IMR-90 (cell line): ENCODE data around the gene ERN1. TPM values are rescaled to one million over a fixed set of nuclear protein-coding genes. Genes with fewer than 3 reads are reported as not detected.

ENCODE experiments used
- ATAC-seq: fragments of 200-7000 bp; cut with Tn5 transposase; 2 replicates; pipeline ENCODE4 v1.9.1; 2020; ENCODE audit warnings: low read depth, mild to moderate bottlenecking, moderate library complexity
- BruUV-seq: library from RNA; stranded (reverse); fragments of 400-500 nt; replicated peaks from 2 replicates; lab custom pipeline; 2021; lab: Mats Ljungman, UMichigan
- CTCF ChIA-PET: fragments of 300-600 bp; formaldehyde crosslinking; extraction: SDS; loops from one replicate; lab custom pipeline; 2021; ENCODE audit warnings: antibody characterized with exemption; lab: Yijun Ruan, JAX
- POLR2A ChIA-PET: fragments of 300-600 bp; sonication (Branson Sonifier 250); formaldehyde crosslinking; loops from one replicate; lab custom pipeline; 2022; ENCODE audit warnings: antibody characterized with exemption; ENCODE audit not compliant: unreplicated experiment; lab: Charles Lee
- DNase-seq: peaks from one replicate; pipeline ENCODE4 v3.0.0; 2013
- H2AFZ ChIP-seq: replicated peaks from 2 replicates; pipeline ENCODE3; 2013; ENCODE audit warnings: low read length, mild to moderate bottlenecking; ENCODE audit not compliant: poor library complexity
- H2AK5ac ChIP-seq: 2 replicates; pipeline ENCODE4 v1.6.1; 2013; ENCODE audit warnings: low read depth, low read length, inconsistent platforms
- H2AK9ac ChIP-seq: replicated peaks from 2 replicates; pipeline ENCODE3; 2013; ENCODE audit warnings: mild to moderate bottlenecking, low read depth, low read length, moderate library complexity; ENCODE audit not compliant: poor library complexity
- H2BK120ac ChIP-seq: 2 replicates; pipeline ENCODE4 v1.6.1; 2013; ENCODE audit warnings: low read depth, low read length, inconsistent platforms
- H2BK15ac ChIP-seq: 3 replicates; pipeline ENCODE4 v1.6.1; 2013; ENCODE audit warnings: low read depth, low read length, inconsistent platforms
- H2BK20ac ChIP-seq: 2 replicates; pipeline ENCODE4 v1.6.1; 2013; ENCODE audit warnings: low read depth, mild to moderate bottlenecking, inconsistent platforms, low read length, moderate library complexity
- H2BK5ac ChIP-seq: 2 replicates; pipeline ENCODE4 v1.6.1; 2013; ENCODE audit warnings: mild to moderate bottlenecking, low read depth, low read length, inconsistent platforms; ENCODE audit not compliant: poor library complexity, severe bottlenecking
- H3K14ac ChIP-seq: replicated peaks from 2 replicates; pipeline ENCODE4 v1.6.1; 2013; ENCODE audit warnings: low read depth, low read length, inconsistent platforms
- H3K18ac ChIP-seq: 2 replicates; pipeline ENCODE4 v1.6.1; 2013; ENCODE audit warnings: low read depth, low read length, control low read depth
- H3K23ac ChIP-seq: 2 replicates; pipeline ENCODE4 v1.6.1; 2013; ENCODE audit warnings: low read depth, low read length, inconsistent platforms
- H3K27ac ChIP-seq: 2 replicates; pipeline ENCODE4 v1.5.1; 2013; ENCODE audit warnings: mild to moderate bottlenecking, control low read depth, low read length; ENCODE audit not compliant: insufficient read depth
- H3K27me3 ChIP-seq: 2 replicates; pipeline ENCODE4 v1.6.1; 2013; ENCODE audit warnings: low read length; ENCODE audit not compliant: control insufficient read depth, insufficient read depth
- H3K36me3 ChIP-seq: 2 replicates; pipeline ENCODE4 v1.6.1; 2013; ENCODE audit warnings: low read length, mixed read lengths; ENCODE audit not compliant: control insufficient read depth, insufficient read depth
- H3K4ac ChIP-seq: 2 replicates; pipeline ENCODE4 v1.6.1; 2013; ENCODE audit warnings: low read depth, low read length, inconsistent platforms
- H3K4me1 ChIP-seq: 2 replicates; pipeline ENCODE4 v1.6.1; 2013; ENCODE audit warnings: low read length, mixed read lengths; ENCODE audit not compliant: control insufficient read depth, insufficient read depth
- H3K4me2 ChIP-seq: 2 replicates; pipeline ENCODE4 v1.6.1; 2013; ENCODE audit warnings: low read depth, mild to moderate bottlenecking, control low read depth, low read length, moderate library complexity
- H3K4me3 ChIP-seq: 2 replicates; pipeline ENCODE4 v1.5.1; 2013; ENCODE audit warnings: low read depth, mild to moderate bottlenecking, control low read depth, low read length, moderate library complexity; ENCODE audit not compliant: insufficient read depth
- H3K56ac ChIP-seq: 2 replicates; pipeline ENCODE4 v1.6.1; 2013; ENCODE audit warnings: low read length, inconsistent platforms; ENCODE audit not compliant: insufficient read depth; ENCODE audit errors: extremely low read depth
- H3K79me1 ChIP-seq, 2 experiments: 2 replicates each; pipeline ENCODE4 v1.6.1; 2013; ENCODE audit warnings: low read length in 2 of 2, inconsistent platforms in 1 of 2, low read depth in 1 of 2
- H3K9ac ChIP-seq: 2 replicates; pipeline ENCODE4 v1.6.1; 2013; ENCODE audit warnings: low read depth, low read length, control low read depth
- H3K9me1 ChIP-seq: 2 replicates; pipeline ENCODE4 v1.6.1; 2013; ENCODE audit warnings: low read length, inconsistent platforms; ENCODE audit not compliant: insufficient read depth
- H3K9me3 ChIP-seq: 2 replicates; pipeline ENCODE4 v1.6.1; 2013; ENCODE audit warnings: low read length; ENCODE audit not compliant: control insufficient read depth, insufficient read depth
- H4K20me1 ChIP-seq: 2 replicates; pipeline ENCODE4 v1.6.1; 2013; ENCODE audit warnings: low read length, inconsistent platforms; ENCODE audit not compliant: insufficient read depth
- H4K5ac ChIP-seq: 2 replicates; pipeline ENCODE4 v1.6.1; 2013; ENCODE audit warnings: mild to moderate bottlenecking, low read depth, low read length, control low read depth
- H4K8ac ChIP-seq, 2 experiments: 2 replicates each; pipeline ENCODE4 v1.6.1; 2013; ENCODE audit warnings: low read depth in 2 of 2, low read length in 2 of 2, control low read depth in 1 of 2, inconsistent platforms in 1 of 2
- H4K91ac ChIP-seq: 2 replicates; pipeline ENCODE4 v1.6.1; 2013; ENCODE audit warnings: low read depth, low read length, inconsistent platforms; ENCODE audit not compliant: insufficient read depth
- SMC3 ChIP-seq: fragments of 150-350 bp; IDR thresholded peaks from 2 replicates; pipeline ENCODE4 v1.6.1; 2016; ENCODE audit warnings: low read depth, mild to moderate bottlenecking, antibody characterized with exemption, low read length, moderate library complexity
- WGBS, 2 experiments: methylation state at CpG; one replicate each; pipeline versions ENCODE4 v1.1.5 to v1.1.7; 2013; ENCODE audit warnings: missing lambda C conversion rate in 2 of 2; ENCODE audit not compliant: insufficient read length in 1 of 2; ENCODE audit errors: extremely low coverage in 2 of 2; 5-methylcytosine and 5-hydroxymethylcytosine counted together
- dilution Hi-C: fragments of 300-500 bp; cut with HindIII; formaldehyde crosslinking; loops from one replicate; pipeline ENCODE4 v1.14.3; 2018; ENCODE audit warnings: low sequenced_read_pairs; ENCODE audit not compliant: unreplicated experiment
- in situ Hi-C: fragments of 300-500 bp; cut with MboI; formaldehyde crosslinking; loops from 3 replicates; pipeline ENCODE4 v1.14.3; 2019; ENCODE audit warnings: low sequenced_read_pairs, inconsistent platforms, mixed read lengths
- intact Hi-C: fragments of 100-400 bp; cut with micrococcal nuclease; formaldehyde crosslinking; loops from 2 replicates; pipeline ENCODE4 v1.10.0; 2022
- polyA plus RNA-seq, 3 experiments: library from polyadenylated mRNA; depleted of rRNA; stranded (reverse); fragments of >200 nt; gene quantifications; 2 replicates each; pipeline ENCODE4 v1.2.3, GENCODE V29; 2012; ENCODE audit warnings: low replicate concordance in 1 of 3
- total RNA-seq: library from RNA; depleted of rRNA; stranded (reverse); fragments of >200 nt; gene quantifications from 2 replicates; pipeline ENCODE4 v1.2.3, GENCODE V29; 2012

ERN1 gene
- total and polyA plus RNA-seq, 2 of the 4 experiments (the other 2 are of a cell fraction), result 2.7 to 4.1 TPM

GRCh38 chr17:64006361-64007088, 123.4 kb downstream of the ERN1 start (continued):
- TF ChIP-seq SMC3, result no peak

DNA sequence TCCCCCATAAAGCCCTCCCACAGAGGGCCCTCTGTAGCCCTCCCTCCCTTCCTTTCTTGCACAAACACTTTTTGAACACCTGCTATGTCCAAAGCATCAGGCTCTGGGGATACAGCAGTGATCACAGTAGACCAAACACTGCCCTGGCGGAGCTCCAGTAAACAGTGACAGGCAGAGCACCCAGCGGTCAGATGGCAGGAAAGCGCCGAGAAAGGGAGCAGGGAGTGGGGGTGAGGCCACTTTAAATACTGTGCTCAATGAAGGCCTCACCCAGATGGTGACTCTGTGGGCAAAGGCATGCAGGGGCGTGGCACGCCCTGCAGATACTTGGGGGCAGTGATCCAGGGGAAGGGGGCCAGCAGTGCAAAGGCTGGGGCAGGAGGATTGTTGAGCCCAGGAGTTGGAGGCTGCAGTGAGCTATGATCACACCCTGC, 124.2 kb downstream of the ERN1 start:
- H3K4me1 ChIP-seq, result no peaks in the 10 kb centered on the region; the same call in 1 of the 2 replicates

More for the DNA sequence above, 124.2 kb downstream of the ERN1 start:
- Histone ChIP-seq H3K27me3 (peaks cover 18% of the 10 kb centered on the region), H2BK120ac (no peak overlapping the region), H3K23ac (no peak overlapping the region), H3K36me3 (no peaks in the 10 kb centered on the region), H3K4me3 (no peak overlapping the region), H4K5ac (no peak overlapping the region), H4K8ac (no peak overlapping the region), H4K91ac (no peak overlapping the region), H3K14ac (no peak overlapping the region), H2AK5ac (no peak overlapping the region), H3K9ac (no peak overlapping the region), H4K20me1 (no peaks in the 10 kb centered on the region), H3K56ac (no peak overlapping the region), H2AFZ (peak overlapping the region; percentile 18), H2BK15ac (no peak overlapping the region), H3K18ac (no peak overlapping the region), H3K79me1 (no peaks in the 10 kb centered on the region), H3K4ac (no peak overlapping the region), H2BK20ac (no peak overlapping the region), H3K27ac (no peak overlapping the region), H2AK9ac (no peak overlapping the region), H2BK5ac (no peak overlapping the region), H3K9me3 (no peaks in the 10 kb centered on the region), H3K9me1 (peaks cover 4% of the 10 kb centered on the region; the same call in 1 of the 2 replicates), H3K4me2 (no peak overlapping the region)
- dilution Hi-C loops (no loop called here), in situ Hi-C loops (no loop called here), intact Hi-C loops (no loop called here)
- no CpG with 5 or more reads among the region's 6 CpGs for WGBS, 2 experiments
- peak; percentile 62 for ATAC-seq
- no peak for TF ChIP-seq SMC3
- DNase-seq, result no peak
- POLR2A ChIA-PET, result no interaction called here
- no TSS peak for BruUV-seq
- CTCF ChIA-PET, result interaction anchor here (1.0 to 1.4 kb wide), 2 partner anchors 11 to 15 kb away, joined by 3 to 6 read pairs; no protein-coding TSS in a partner anchor
